Mucosa of rectum (tissue), 2 donors: ENCODE results near the gene DLG1.

Experiments
- H3K27ac ChIP-seq, 2 donors: one replicate each; pipeline ENCODE4 v1.7.0; 2013; ENCODE audit warnings: inconsistent platforms in 2 of 2, low read depth in 2 of 2, low read length in 2 of 2
- H3K27me3 ChIP-seq, 2 donors: one replicate each; pipeline ENCODE4 v1.7.0; 2013; ENCODE audit warnings: low read length in 2 of 2; ENCODE audit not compliant: control insufficient read depth in 2 of 2, insufficient read depth in 2 of 2
- H3K36me3 ChIP-seq, 2 donors: one replicate each; pipeline ENCODE4 v1.7.0; 2013; ENCODE audit warnings: low read length in 2 of 2; ENCODE audit not compliant: control insufficient read depth in 2 of 2, insufficient read depth in 2 of 2
- H3K4me1 ChIP-seq, 2 donors: one replicate each; pipeline ENCODE4 v1.7.0; 2013; ENCODE audit warnings: low read length in 2 of 2, mild to moderate bottlenecking in 1 of 2; ENCODE audit not compliant: control insufficient read depth in 2 of 2, insufficient read depth in 2 of 2
- H3K4me3 ChIP-seq, 2 donors: one replicate each; pipeline ENCODE4 v1.7.0; 2013; ENCODE audit warnings: low read length in 2 of 2
- H3K9ac ChIP-seq, 2 donors: one replicate each; pipeline ENCODE4 v1.7.0; 2013; ENCODE audit warnings: low read length in 2 of 2, low read depth in 1 of 2, mild to moderate bottlenecking in 1 of 2
- H3K9me3 ChIP-seq, 2 donors: one replicate each; pipeline ENCODE4 v1.7.0; 2013; ENCODE audit warnings: low read length in 2 of 2; ENCODE audit not compliant: control insufficient read depth in 2 of 2
- donor health status: healthy.
- donor health status: Normal muscosa, but diverticular disease.

Gene DLG1

GRCh38 chr3:197189623-197190022, 108.8 kb downstream of the DLG1 start:
- H3K4me3 ChIP-seq: no peak overlapping the region
- H3K9me3 ChIP-seq: no peaks in the 10 kb centered on the region
- no peak overlapping the region for H3K9ac ChIP-seq
- H3K36me3 ChIP-seq: peaks cover 4 to 6% of the 10 kb centered on the region in 2 donors
- H3K27me3 ChIP-seq: no peaks in the 10 kb centered on the region
- H3K27ac ChIP-seq: no peak overlapping the region
- no peaks in the 10 kb centered on the region for H3K4me1 ChIP-seq

GRCh38 chr3:197188963-197189362, 109.4 kb downstream of the DLG1 start:
- no peak overlapping the region for H3K27ac ChIP-seq
- H3K4me3 ChIP-seq: no peak overlapping the region
- H3K9me3 ChIP-seq: no peaks in the 10 kb centered on the region
- no peak overlapping the region for H3K9ac ChIP-seq
- no peaks in the 10 kb centered on the region for H3K4me1 ChIP-seq
- no peaks in the 10 kb centered on the region for H3K27me3 ChIP-seq
- H3K36me3 ChIP-seq: peaks cover 4 to 6% of the 10 kb centered on the region in 2 donors

GRCh38 chr3:197186887-197187588, 111.4 kb downstream of the DLG1 start:
- H3K36me3 ChIP-seq: peaks cover 4 to 5% of the 10 kb centered on the region in 2 donors

GRCh38 chr3:197183582-197183981, 114.8 kb downstream of the DLG1 start:
- Histone ChIP-seq H3K27ac (no peak overlapping the region), H3K27me3 (no peaks in the 10 kb centered on the region), H3K9me3 (no peaks in the 10 kb centered on the region), H3K4me1 (no peaks in the 10 kb centered on the region), H3K9ac (no peak overlapping the region), H3K36me3 (peaks cover 0 to 3% of the 10 kb centered on the region in 2 donors), H3K4me3 (no peak overlapping the region)

More at GRCh38 chr3:197186887-197187588, 111.4 kb downstream of the DLG1 start:
- no peaks in the 10 kb centered on the region for H3K27me3 ChIP-seq
- no peak overlapping the region for H3K4me3 ChIP-seq
- no peaks in the 10 kb centered on the region for H3K9me3 ChIP-seq
- no peak overlapping the region for H3K9ac ChIP-seq
- H3K27ac ChIP-seq: no peak overlapping the region
- H3K4me1 ChIP-seq: no peaks in the 10 kb centered on the region

GRCh38 chr3:197181741-197182140, 116.7 kb downstream of the DLG1 start:
- Histone ChIP-seq H3K27ac (no peak overlapping the region), H3K4me3 (no peak overlapping the region), H3K9ac (no peak overlapping the region)

GRCh38 chr3:197178998-197179397, 119.4 kb downstream of the DLG1 start:
- Histone ChIP-seq H3K9me3 (no peaks in the 10 kb centered on the region), H3K27ac (no peak overlapping the region), H3K36me3 (peaks cover 3% of the 10 kb centered on the region in 2 donors), H3K27me3 (no peaks in the 10 kb centered on the region), H3K9ac (no peak overlapping the region), H3K4me1 (no peaks in the 10 kb centered on the region), H3K4me3 (no peak overlapping the region)

More at GRCh38 chr3:197181741-197182140, 116.7 kb downstream of the DLG1 start:
- Histone ChIP-seq H3K36me3 (peaks cover 3% of the 10 kb centered on the region in 2 donors), H3K4me1 (no peaks in the 10 kb centered on the region), H3K9me3 (no peaks in the 10 kb centered on the region), H3K27me3 (no peaks in the 10 kb centered on the region)

- Histone ChIP-seq H3K4me1 (no peaks in the 10 kb centered on the region), H3K36me3 (peaks cover 0 to 3% of the 10 kb centered on the region in 2 donors), H3K9me3 (no peaks in the 10 kb centered on the region), H3K4me3 (no peak overlapping the region), H3K9ac (no peak overlapping the region), H3K27ac (no peak overlapping the region), H3K27me3 (no peaks in the 10 kb centered on the region)
These were observed 122.9 kb downstream of the DLG1 start for GRCh38 chr3:197175503-197175902.

GRCh38 chr3:197174927-197175326, 123.5 kb downstream of the DLG1 start:
- H3K36me3 ChIP-seq: peaks cover 0 to 3% of the 10 kb centered on the region in 2 donors
- H3K27me3 ChIP-seq: no peaks in the 10 kb centered on the region
- no peak overlapping the region for H3K9ac ChIP-seq
- no peaks in the 10 kb centered on the region for H3K9me3 ChIP-seq
- no peak overlapping the region for H3K27ac ChIP-seq
- no peak overlapping the region for H3K4me3 ChIP-seq
- no peaks in the 10 kb centered on the region for H3K4me1 ChIP-seq

- Histone ChIP-seq H3K9me3 (no peaks in the 10 kb centered on the region), H3K9ac (no peak overlapping the region), H3K4me3 (no peak overlapping the region), H3K27me3 (no peaks in the 10 kb centered on the region), H3K27ac (no peak overlapping the region), H3K36me3 (peaks cover 0 to 3% of the 10 kb centered on the region in 2 donors), H3K4me1 (no peaks in the 10 kb centered on the region)
These were observed 124.8 kb downstream of the DLG1 start for GRCh38 chr3:197173620-197174019.

- no peaks in the 10 kb centered on the region for H3K4me1 ChIP-seq
- no peak overlapping the region for H3K4me3 ChIP-seq
- H3K9ac ChIP-seq: no peak overlapping the region
- no peak overlapping the region for H3K27ac ChIP-seq
- H3K9me3 ChIP-seq: no peaks in the 10 kb centered on the region
- no peaks in the 10 kb centered on the region for H3K27me3 ChIP-seq
- H3K36me3 ChIP-seq: no peaks in the 10 kb centered on the region
These were observed 126.8 kb downstream of the DLG1 start for GRCh38 chr3:197171481-197172067.
